Vagina (tissue), 2 donors: ENCODE results near the gene ACADM.

ENCODE experiments used
- CTCF ChIP-seq, 3 experiments: fragments of 450-650 bp in 2 of 3; fragments of 200-600 bp in 1 of 3; sonication (generic) in 1 of 3; IDR thresholded peaks; one replicate each; pipeline ENCODE4 v1.5.1; 2017 to 2019; ENCODE audit warnings: antibody characterized with exemption in 3 of 3, mild to moderate bottlenecking in 2 of 3, moderate library complexity in 2 of 3
- POLR2A ChIP-seq, 2 donors: fragments of 450-650 bp; IDR thresholded peaks; one replicate each; pipeline ENCODE4 v1.6.1; 2017; ENCODE audit warnings: antibody characterized with exemption in 2 of 2, mild to moderate bottlenecking in 2 of 2, moderate library complexity in 2 of 2

GRCh38 chr1:75690547-75690946 lies 34.0 kb upstream of the ACADM start:
- TF ChIP-seq CTCF (IDR thresholded peaks at IDR 0.05) (no peak), POLR2A (IDR thresholded peaks at IDR 0.05) (no peak)
